ENCODE data around the gene CCT6A.
"Not testable (repeated sequence)": the region's sequence is repeated elsewhere in the genome, so short reads cannot be mapped to it uniquely, and the experiment has no call there.

CCT6A gene

GRCh38 chr7:56051053-56051338 lies 569 bp upstream of the CCT6A start:
- H3K4me3 ChIP-seq (ENCODE audit: low read depth, low read length), result peak overlapping the region; percentile 93

DNA sequence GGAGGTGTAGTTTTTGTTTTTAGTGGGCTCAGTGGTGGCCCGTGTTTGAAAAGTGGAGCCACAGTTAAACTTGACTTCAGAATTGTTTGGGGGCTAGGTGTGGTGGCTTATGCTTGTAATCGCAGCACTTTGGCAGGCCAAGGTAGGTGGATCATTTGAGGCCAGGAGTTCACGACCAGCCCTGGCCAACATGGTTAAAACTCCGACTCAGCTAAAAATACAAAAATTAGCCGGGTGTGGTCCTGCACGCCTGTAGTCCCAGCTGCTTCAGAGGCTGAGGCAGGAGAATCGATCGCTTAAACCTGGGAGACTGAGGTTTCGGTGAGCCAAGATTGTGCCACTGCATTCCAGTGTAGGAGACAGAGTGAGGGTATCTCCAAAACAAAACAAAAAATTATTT lies 1.8 kb downstream of the CCT6A start:
- ChIA-PET CTCF (interaction anchor here (1.3 to 1.7 kb wide), 4 partner anchors 9 to 89 kb away, joined by 3 to 5 read pairs (median 4); partner anchors contain the start of genes NIPSNAP2 and SUMF2), POLR2A (no interaction called here)
- H3K4me3 ChIP-seq (ENCODE audit: low read depth, low read length), result no peak overlapping the region
- TF ChIP-seq, protein P1, sequence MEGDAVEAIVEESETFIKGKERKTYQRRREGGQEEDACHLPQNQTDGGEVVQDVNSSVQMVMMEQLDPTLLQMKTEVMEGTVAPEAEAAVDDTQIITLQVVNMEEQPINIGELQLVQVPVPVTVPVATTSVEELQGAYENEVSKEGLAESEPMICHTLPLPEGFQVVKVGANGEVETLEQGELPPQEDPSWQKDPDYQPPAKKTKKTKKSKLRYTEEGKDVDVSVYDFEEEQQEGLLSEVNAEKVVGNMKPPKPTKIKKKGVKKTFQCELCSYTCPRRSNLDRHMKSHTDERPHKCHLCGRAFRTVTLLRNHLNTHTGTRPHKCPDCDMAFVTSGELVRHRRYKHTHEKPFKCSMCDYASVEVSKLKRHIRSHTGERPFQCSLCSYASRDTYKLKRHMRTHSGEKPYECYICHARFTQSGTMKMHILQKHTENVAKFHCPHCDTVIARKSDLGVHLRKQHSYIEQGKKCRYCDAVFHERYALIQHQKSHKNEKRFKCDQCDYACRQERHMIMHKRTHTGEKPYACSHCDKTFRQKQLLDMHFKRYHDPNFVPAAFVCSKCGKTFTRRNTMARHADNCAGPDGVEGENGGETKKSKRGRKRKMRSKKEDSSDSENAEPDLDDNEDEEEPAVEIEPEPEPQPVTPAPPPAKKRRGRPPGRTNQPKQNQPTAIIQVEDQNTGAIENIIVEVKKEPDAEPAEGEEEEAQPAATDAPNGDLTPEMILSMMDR (IDR thresholded peaks at IDR 0.05; ENCODE audit: insufficient read depth, low read length, missing control alignments), result no peak
- DNase-seq (ENCODE audit: low read depth, low spot score), result no peak

More at GRCh38 chr7:56051053-56051338, 569 bp upstream of the CCT6A start:
- CTCF ChIA-PET, result interaction anchor here (0.9 to 1.8 kb wide), 3 partner anchors 11 to 22 kb away, joined by 3 to 4 read pairs (median 3); no protein-coding TSS in a partner anchor
- no peak for DNase-seq (ENCODE audit: low read depth, low spot score)
- TF ChIP-seq, protein P1 (IDR thresholded peaks at IDR 0.05; ENCODE audit: insufficient read depth, low read length, missing control alignments), result no peak
- POLR2A ChIA-PET, result interaction anchor here (0.8 to 1.7 kb wide), 9 partner anchors 12 to 43 kb away, joined by 3 to 18 read pairs (median 6); partner anchors contain the start of gene SUMF2

- TF ChIP-seq, protein P1 (IDR thresholded peaks at IDR 0.05; ENCODE audit: insufficient read depth, low read length, missing control alignments), result no peak
- ChIA-PET POLR2A (interaction anchor here (0.6 kb wide), 1 partner anchor 25 kb away, joined by 3 read pairs; no protein-coding TSS in a partner anchor), CTCF (interaction anchor here (1.3 to 2.3 kb wide), 5 partner anchors 9 to 90 kb away, joined by 3 to 14 read pairs (median 4); partner anchors contain the start of genes NIPSNAP2 and SUMF2)
- DNase-seq (ENCODE audit: low read depth, low spot score), result no peak
- no peak overlapping the region for H3K4me3 ChIP-seq (ENCODE audit: low read depth, low read length)
Observed at GRCh38 chr7:56053993-56054392, 2.4 kb downstream of the CCT6A start.

DNA sequence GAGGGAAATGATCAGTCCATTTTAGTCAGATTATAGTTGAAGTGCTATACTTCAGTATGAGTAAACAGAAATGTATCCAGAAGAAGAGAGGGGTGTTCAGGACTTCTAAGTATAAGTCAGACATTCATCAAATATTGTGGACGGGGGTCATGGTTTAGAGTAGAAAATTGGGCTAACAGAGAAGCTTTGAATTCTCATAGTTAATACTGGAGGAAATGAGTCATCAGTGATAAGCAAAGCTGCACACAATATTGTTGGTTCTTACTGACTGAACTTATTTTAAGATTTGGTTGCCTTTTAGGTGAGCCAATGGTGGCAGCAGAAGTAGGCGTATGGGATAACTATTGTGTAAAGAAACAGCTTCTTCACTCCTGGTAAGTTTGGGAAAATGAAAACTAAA lies 10.8 kb downstream of the CCT6A start:
- no peak for DNase-seq (ENCODE audit: low read depth, low spot score)
- TF ChIP-seq, protein P1 (IDR thresholded peaks at IDR 0.05; ENCODE audit: insufficient read depth, low read length, missing control alignments), result no peak
- ChIA-PET CTCF (interaction anchor here (1.0 to 3.3 kb wide), 3 partner anchors 8 to 57 kb away, joined by 3 to 20 read pairs (median 4); no protein-coding TSS in a partner anchor), POLR2A (interaction anchor here (1.1 to 1.6 kb wide), 2 partner anchors 11 to 29 kb away, joined by 4 to 14 read pairs; partner anchors contain the start of genes CCT6A and PSPH)
- H3K4me3 ChIP-seq (ENCODE audit: low read depth, low read length), result no peak overlapping the region

GRCh38 chr7:56063500-56063881 lies 11.9 kb downstream of the CCT6A start:
- POLR2A ChIA-PET, result interaction anchor here (1.6 to 2.9 kb wide), 2 partner anchors 12 kb away, joined by 14 to 18 read pairs; partner anchors contain the start of genes CCT6A and PSPH
- CTCF ChIA-PET, result interaction anchor here (0.9 to 3.3 kb wide), 4 partner anchors 8 to 99 kb away, joined by 3 to 20 read pairs (median 6); partner anchors contain the start of gene NIPSNAP2
- H3K4me3 ChIP-seq (ENCODE audit: low read depth, low read length), result no peak overlapping the region
- TF ChIP-seq, protein P1 (IDR thresholded peaks at IDR 0.05; ENCODE audit: insufficient read depth, low read length, missing control alignments), result no peak
- no peak for DNase-seq (ENCODE audit: low read depth, low spot score)

DNA sequence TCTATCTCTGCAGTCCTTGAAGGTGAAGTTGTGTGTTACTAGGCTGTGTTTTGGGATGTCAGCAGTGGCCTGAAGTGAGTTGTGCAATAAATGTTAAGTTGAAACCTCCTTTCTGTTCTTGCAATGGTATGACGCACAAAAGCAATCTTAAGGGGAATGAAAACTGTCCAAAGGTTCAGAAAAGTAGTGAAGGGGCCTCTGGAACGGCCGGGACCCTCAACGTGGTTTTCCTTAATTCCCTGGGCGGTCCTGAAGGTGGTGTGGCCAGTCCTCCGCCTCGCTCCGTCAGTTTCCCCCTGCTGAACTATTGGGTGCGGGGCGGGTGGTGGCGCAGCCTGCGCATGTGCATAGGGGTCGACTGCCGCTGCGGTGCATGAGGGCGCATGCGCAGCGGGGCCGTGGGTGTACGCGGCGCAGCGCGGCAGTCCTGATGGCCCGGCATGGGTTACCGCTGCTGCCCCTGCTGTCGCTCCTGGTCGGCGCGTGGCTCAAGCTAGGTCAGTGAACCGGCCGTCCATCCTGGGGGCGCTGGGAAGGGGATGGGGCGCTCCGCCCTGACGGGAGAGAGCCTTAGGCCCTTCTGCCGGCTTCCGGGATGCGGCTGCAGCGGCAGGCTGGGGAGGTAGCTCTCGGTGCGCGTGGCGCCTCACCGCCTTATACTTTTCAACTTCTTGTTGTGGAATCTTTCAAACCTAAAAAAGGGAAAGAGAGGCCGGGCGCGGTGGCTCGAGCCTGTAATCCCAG lies 12.5 kb downstream of the CCT6A start, which contains the start of gene SUMF2:
TSS of gene SUMF2 (plus strand) at position 405 of the 744 bp plus-strand sequence. CDS start at position 431, 26 bp downstream.
- ChIA-PET POLR2A (interaction anchor here (1.9 to 2.9 kb wide), 2 partner anchors 10 to 13 kb away, joined by 8 to 18 read pairs; partner anchors contain the start of genes CCT6A and PSPH), CTCF (interaction anchor here (0.6 to 2.7 kb wide), 10 partner anchors 9 to 100 kb away, joined by 3 to 31 read pairs (median 4); partner anchors contain the start of gene NIPSNAP2)
- TF ChIP-seq, protein P1 (IDR thresholded peaks at IDR 0.05; ENCODE audit: insufficient read depth, low read length, missing control alignments), result peak; percentile 19
- DNase-seq (ENCODE audit: low read depth, low spot score), result no peak
- H3K4me3 ChIP-seq (ENCODE audit: low read depth, low read length), result peak within 1 kb of the TSS; percentile 96

- ChIA-PET POLR2A (interaction anchor here (2.9 kb wide), 1 partner anchor 15 kb away, joined by 18 read pairs; the partner anchor contains the start of genes CCT6A and PSPH), CTCF (interaction anchor here (1.2 to 2.7 kb wide), 4 partner anchors 8 to 425 kb away, joined by 3 to 31 read pairs (median 12); no protein-coding TSS in a partner anchor)
- DNase-seq (ENCODE audit: low read depth, low spot score), result not testable (repeated sequence)
Observed at GRCh38 chr7:56066376-56066775, 14.8 kb downstream of the CCT6A start.

More at GRCh38 chr7:56066376-56066775, 14.8 kb downstream of the CCT6A start:
- H3K4me3 ChIP-seq (ENCODE audit: low read depth, low read length), result not testable (repeated sequence)
